ENCODE results near the gene ZCCHC4. TPM values are rescaled to one million over a fixed set of nuclear protein-coding genes. Genes with fewer than 3 reads are reported as not detected.

ZCCHC4 gene
- total RNA-seq, 4 donors from 2014 or later: 5.6 to 33.3 (median 11.1) TPM

DNA sequence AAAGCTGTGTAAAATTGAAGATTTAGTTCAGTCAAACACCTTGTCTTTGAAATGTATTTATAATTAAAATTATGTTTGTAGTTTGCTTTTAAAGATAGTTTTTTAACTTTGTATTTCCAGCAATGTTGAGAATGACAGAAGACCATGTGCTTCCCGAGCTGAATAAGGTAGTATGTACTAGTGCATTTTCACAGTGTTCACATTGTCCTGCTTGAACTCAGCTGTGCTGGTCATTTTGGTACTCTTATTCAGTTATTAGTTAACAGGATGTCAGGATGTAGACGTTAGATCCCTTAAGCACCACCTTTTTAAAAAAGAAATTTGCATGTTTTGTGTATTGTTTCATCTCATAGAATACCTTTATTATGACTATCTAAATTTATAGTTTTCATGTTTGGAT lies 92.9 kb downstream of the ZCCHC4 start:
- no peak for DNase-seq
- no peaks in the 10 kb centered on the region for H3K4me1 ChIP-seq
- peak overlapping the region; percentile 52 to 59 for H3K27ac ChIP-seq
- H3K36me3 ChIP-seq: no peaks in the 10 kb centered on the region
- TF ChIP-seq POLR2A (IDR thresholded peaks at IDR 0.05): no peak
- TF ChIP-seq, protein P1, sequence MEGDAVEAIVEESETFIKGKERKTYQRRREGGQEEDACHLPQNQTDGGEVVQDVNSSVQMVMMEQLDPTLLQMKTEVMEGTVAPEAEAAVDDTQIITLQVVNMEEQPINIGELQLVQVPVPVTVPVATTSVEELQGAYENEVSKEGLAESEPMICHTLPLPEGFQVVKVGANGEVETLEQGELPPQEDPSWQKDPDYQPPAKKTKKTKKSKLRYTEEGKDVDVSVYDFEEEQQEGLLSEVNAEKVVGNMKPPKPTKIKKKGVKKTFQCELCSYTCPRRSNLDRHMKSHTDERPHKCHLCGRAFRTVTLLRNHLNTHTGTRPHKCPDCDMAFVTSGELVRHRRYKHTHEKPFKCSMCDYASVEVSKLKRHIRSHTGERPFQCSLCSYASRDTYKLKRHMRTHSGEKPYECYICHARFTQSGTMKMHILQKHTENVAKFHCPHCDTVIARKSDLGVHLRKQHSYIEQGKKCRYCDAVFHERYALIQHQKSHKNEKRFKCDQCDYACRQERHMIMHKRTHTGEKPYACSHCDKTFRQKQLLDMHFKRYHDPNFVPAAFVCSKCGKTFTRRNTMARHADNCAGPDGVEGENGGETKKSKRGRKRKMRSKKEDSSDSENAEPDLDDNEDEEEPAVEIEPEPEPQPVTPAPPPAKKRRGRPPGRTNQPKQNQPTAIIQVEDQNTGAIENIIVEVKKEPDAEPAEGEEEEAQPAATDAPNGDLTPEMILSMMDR (IDR thresholded peaks at IDR 0.05): no peak
- intact Hi-C loops (cut with DNase I; ENCODE audit: low total_unique reads): no loop called here
- no peak overlapping the region for H3K4me3 ChIP-seq
- no peaks in the 10 kb centered on the region for H3K27me3 ChIP-seq
- H3K9me3 ChIP-seq: no peaks in the 10 kb centered on the region

GRCh38 chr4:25406081-25406692 lies 93.6 kb downstream of the ZCCHC4 start:
- Histone ChIP-seq H3K27ac (peak overlapping the region; percentile 52 to 59), H3K36me3 (no peaks in the 10 kb centered on the region), H3K4me1 (no peaks in the 10 kb centered on the region), H3K9me3 (no peaks in the 10 kb centered on the region), H3K4me3 (no peak overlapping the region), H3K27me3 (no peaks in the 10 kb centered on the region)
- TF ChIP-seq, protein P1 (IDR thresholded peaks at IDR 0.05): no peak
- no peak for TF ChIP-seq POLR2A (IDR thresholded peaks at IDR 0.05)
- peak in 1 of 2 donors; percentile 24 for DNase-seq
- intact Hi-C loops (cut with DNase I; ENCODE audit: low total_unique reads): no loop called here

- Histone ChIP-seq H3K9me3 (no peaks in the 10 kb centered on the region), H3K4me3 (no peak overlapping the region), H3K4me1 (no peaks in the 10 kb centered on the region), H3K27ac (no peak overlapping the region), H3K27me3 (no peaks in the 10 kb centered on the region), H3K36me3 (no peaks in the 10 kb centered on the region)
- intact Hi-C loops (cut with DNase I; ENCODE audit: low total_unique reads): no loop called here
- TF ChIP-seq POLR2A (IDR thresholded peaks at IDR 0.05): no peak
- TF ChIP-seq, protein P1 (IDR thresholded peaks at IDR 0.05): no peak
- DNase-seq: no peak
These were observed 98.4 kb downstream of the ZCCHC4 start for GRCh38 chr4:25410820-25411529.

GRCh38 chr4:25413261-25413660 lies 100.7 kb downstream of the ZCCHC4 start:
- Histone ChIP-seq H3K4me1 (no peaks in the 10 kb centered on the region), H3K27ac (no peak overlapping the region), H3K4me3 (no peak overlapping the region), H3K36me3 (no peaks in the 10 kb centered on the region), H3K9me3 (no peaks in the 10 kb centered on the region), H3K27me3 (no peaks in the 10 kb centered on the region)
- no peak for DNase-seq
- intact Hi-C loops (cut with DNase I; ENCODE audit: low total_unique reads): no loop called here
- TF ChIP-seq POLR2A (IDR thresholded peaks at IDR 0.05): no peak
- TF ChIP-seq, protein P1 (IDR thresholded peaks at IDR 0.05): no peak

DNA sequence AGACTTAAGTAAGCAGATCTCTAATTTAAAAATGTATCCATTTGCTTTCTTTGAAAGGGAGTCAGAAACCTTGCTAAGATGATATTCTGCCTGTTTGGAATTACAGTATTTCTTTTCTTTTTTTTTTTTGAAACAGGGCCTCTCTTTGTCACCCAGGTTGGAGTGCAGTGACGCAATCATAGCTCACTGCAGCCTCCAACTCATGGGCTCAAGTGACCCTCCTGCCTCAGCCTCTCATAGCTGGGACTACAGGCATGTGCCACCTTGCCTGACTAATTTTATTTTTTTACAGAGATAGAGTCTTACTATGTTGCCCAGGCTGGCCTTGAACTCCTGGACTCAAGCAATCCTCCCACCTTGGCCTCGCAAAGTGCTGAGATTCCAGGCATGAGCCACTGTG lies 104.4 kb downstream of the ZCCHC4 start:
- Histone ChIP-seq H3K9me3 (no peaks in the 10 kb centered on the region), H3K4me3 (no peak overlapping the region), H3K4me1 (peaks cover 0 to 3% of the 10 kb centered on the region in 2 donors), H3K36me3 (no peaks in the 10 kb centered on the region), H3K27ac (no peak overlapping the region), H3K27me3 (no peaks in the 10 kb centered on the region)
- no peak for DNase-seq
- intact Hi-C loops (cut with DNase I; ENCODE audit: low total_unique reads): no loop called here
- TF ChIP-seq, protein P1 (IDR thresholded peaks at IDR 0.05): no peak
- no peak for TF ChIP-seq POLR2A (IDR thresholded peaks at IDR 0.05)
